Neutrophil (primary cell): Measurements from ENCODE around the gene WFDC2.

ENCODE experiments used
- H3K27ac ChIP-seq: fragments of 200-600 bp; sonication (generic); 2 replicates; pipeline ENCODE4 v1.5.1; 2016; ENCODE audit warnings: mild to moderate bottlenecking, moderate library complexity
- H3K27me3 ChIP-seq: fragments of 200-600 bp; sonication (generic); 2 replicates; pipeline ENCODE4 v1.6.0; 2016; ENCODE audit warnings: mild to moderate bottlenecking
- H3K36me3 ChIP-seq: fragments of 200-600 bp; sonication (generic); 2 replicates; pipeline ENCODE4 v1.5.1; 2017
- H3K4me1 ChIP-seq, 2 experiments: fragments of 200-600 bp in 1 of 2; sonication (generic) in 1 of 2; 1 replicate in 1 of 2; 2 replicates in 1 of 2; pipeline versions ENCODE4 v1.5.1 to v1.6.1; 2013 to 2016; ENCODE audit warnings: low read depth in 1 of 2, low read length in 1 of 2, mild to moderate bottlenecking in 1 of 2, moderate library complexity in 1 of 2; ENCODE audit not compliant: control insufficient read depth in 1 of 2, insufficient read depth in 1 of 2
- H3K4me3 ChIP-seq, 2 experiments: fragments of 200-600 bp in 1 of 2; sonication (generic) in 1 of 2; 1 replicate in 1 of 2; 2 replicates in 1 of 2; pipeline ENCODE4 v1.5.1; 2013 to 2016; ENCODE audit warnings: low read depth in 1 of 2, low read length in 1 of 2, mild to moderate bottlenecking in 1 of 2, moderate library complexity in 1 of 2
- H3K9me3 ChIP-seq: fragments of 200-600 bp; sonication (generic); 2 replicates; pipeline ENCODE4 v1.5.1; 2016
- CTCF ChIP-seq: fragments of 200-600 bp; sonication (generic); IDR thresholded peaks from 2 replicates; pipeline ENCODE4 v1.5.1; 2016; ENCODE audit warnings: antibody characterized with exemption

WFDC2 gene

GRCh38 chr20:45487231-45487635 lies 17.7 kb downstream of the WFDC2 start:
- no peaks in the 10 kb centered on the region for H3K9me3 ChIP-seq
- H3K4me1 ChIP-seq, result no peaks in the 10 kb centered on the region
- no peak overlapping the region for H3K4me3 ChIP-seq
- no peak overlapping the region for H3K27ac ChIP-seq
- TF ChIP-seq CTCF, result no peak
- H3K27me3 ChIP-seq, result peaks cover 63% of the 10 kb centered on the region
- H3K36me3 ChIP-seq, result no peaks in the 10 kb centered on the region

- no peak for TF ChIP-seq CTCF
- Histone ChIP-seq H3K9me3 (no peaks in the 10 kb centered on the region), H3K27ac (no peak overlapping the region), H3K4me1 (peaks cover 0 to under 1% of the 10 kb centered on the region in 2 experiments), H3K27me3 (peaks cover 44% of the 10 kb centered on the region), H3K4me3 (no peak overlapping the region), H3K36me3 (no peaks in the 10 kb centered on the region)
Observed at GRCh38 chr20:45489083-45489531, 19.6 kb downstream of the WFDC2 start.

- no peak for TF ChIP-seq CTCF
- Histone ChIP-seq H3K36me3 (no peaks in the 10 kb centered on the region), H3K9me3 (no peaks in the 10 kb centered on the region), H3K27ac (peak overlapping the region; percentile 59), H3K27me3 (peaks cover 8% of the 10 kb centered on the region), H3K4me1 (peaks cover 18 to 27% of the 10 kb centered on the region in 2 experiments), H3K4me3 (no peak overlapping the region)
Observed at GRCh38 chr20:45495501-45495941, 26.0 kb downstream of the WFDC2 start.

GRCh38 chr20:45496166-45496565 lies 26.6 kb downstream of the WFDC2 start:
- H3K4me1 ChIP-seq, result peaks cover 18 to 27% of the 10 kb centered on the region in 2 experiments
- H3K27ac ChIP-seq, result peak overlapping the region; percentile 59

GRCh38 chr20:45497971-45498494 lies 28.5 kb downstream of the WFDC2 start:
- H3K4me3 ChIP-seq, result no peak overlapping the region
- H3K36me3 ChIP-seq, result no peaks in the 10 kb centered on the region
- H3K4me1 ChIP-seq, result peaks cover 18 to 27% of the 10 kb centered on the region in 2 experiments
- no peak for TF ChIP-seq CTCF
- H3K27ac ChIP-seq, result no peak overlapping the region
- no peaks in the 10 kb centered on the region for H3K9me3 ChIP-seq
- peaks cover 32% of the 10 kb centered on the region for H3K27me3 ChIP-seq

More at GRCh38 chr20:45496166-45496565, 26.6 kb downstream of the WFDC2 start:
- no peaks in the 10 kb centered on the region for H3K36me3 ChIP-seq
- no peaks in the 10 kb centered on the region for H3K9me3 ChIP-seq
- peaks cover 14% of the 10 kb centered on the region for H3K27me3 ChIP-seq
- no peak overlapping the region for H3K4me3 ChIP-seq
- TF ChIP-seq CTCF, result no peak
